B cell (primary cell): ENCODE results near the gene DRC1. TPM values are rescaled to one million over a fixed set of nuclear protein-coding genes. Genes with fewer than 3 reads are reported as not detected.

Experiments used
- ATAC-seq: fragments of 200-7000 bp; cut with Tn5 transposase; one replicate; pipeline ENCODE4 v1.10.0; 2021; ENCODE audit warnings: low read depth, mild to moderate bottlenecking, moderate number of reproducible peaks, moderate library complexity
- CTCF ChIA-PET: fragments of 350-600 bp; sonication (Branson Sonifier 250); formaldehyde crosslinking; loops from one replicate; lab custom pipeline; 2021; ENCODE audit warnings: antibody characterized with exemption, inconsistent platforms; lab: Charles Lee
- POLR2A ChIA-PET: fragments of 350-600 bp; sonication (Branson Sonifier 250); formaldehyde crosslinking; loops from one replicate; lab custom pipeline; 2021; ENCODE audit warnings: antibody characterized with exemption; lab: Charles Lee
- DNase-seq: peaks from one replicate; pipeline ENCODE4 v3.0.0; 2013
- H2AFZ ChIP-seq: 2 replicates; pipeline ENCODE4 v1.6.1; 2012; ENCODE audit warnings: mild to moderate bottlenecking, low read depth, low read length; ENCODE audit not compliant: insufficient read depth, poor library complexity, severe bottlenecking
- H3K27ac ChIP-seq, 2 donors: 1 replicate in 1 of 2; 2 replicates in 1 of 2; pipeline ENCODE4 v1.5.1; 2012 to 2013; ENCODE audit warnings: low read length in 2 of 2, mild to moderate bottlenecking in 2 of 2, moderate library complexity in 1 of 2
- H3K27me3 ChIP-seq, 4 experiments: fragments of 200-600 bp in 1 of 4; sonication (generic) in 1 of 4; replicated peaks in 1 of 4; 1 replicate in 2 of 4; 2 replicates in 2 of 4; pipeline versions ENCODE4 v1.6.1 to v1.7.0; 2013 to 2016; ENCODE audit warnings: low read length in 3 of 4, mild to moderate bottlenecking in 2 of 4, mixed read lengths in 1 of 4, moderate library complexity in 1 of 4; ENCODE audit not compliant: insufficient read depth in 4 of 4, control insufficient read depth in 3 of 4; ENCODE audit errors: control extremely low read depth in 1 of 4
- H3K36me3 ChIP-seq, 2 experiments: replicated peaks in 1 of 2; 1 replicate in 1 of 2; 2 replicates in 1 of 2; pipeline versions ENCODE4 v1.6.1 to v1.7.1; 2013; ENCODE audit warnings: low read length in 1 of 2; ENCODE audit not compliant: insufficient read depth in 2 of 2, control insufficient read depth in 1 of 2; ENCODE audit errors: control extremely low read depth in 1 of 2, extremely low read depth in 1 of 2
- H3K4me1 ChIP-seq, 2 donors: fragments of 200-600 bp in 1 of 2; sonication (generic) in 1 of 2; 1 replicate in 1 of 2; 2 replicates in 1 of 2; pipeline versions ENCODE4 v1.5.1 to v1.6.1; 2013 to 2017; ENCODE audit warnings: low read length in 2 of 2; ENCODE audit not compliant: control insufficient read depth in 2 of 2, insufficient read depth in 2 of 2
- H3K4me2 ChIP-seq: replicated peaks from 2 replicates; pipeline ENCODE3; 2012; ENCODE audit warnings: mild to moderate bottlenecking, low read depth, low read length; ENCODE audit not compliant: poor library complexity, severe bottlenecking
- H3K4me3 ChIP-seq, 5 experiments: fragments of 200-600 bp in 1 of 5; sonication (generic) in 1 of 5; 1 replicate in 3 of 5; 2 replicates in 2 of 5; pipeline versions ENCODE4 v1.5.1 to v1.7.0; 2011 to 2016; ENCODE audit warnings: low read length in 4 of 5, mild to moderate bottlenecking in 4 of 5, low read depth in 2 of 5, control low read depth in 1 of 5, moderate library complexity in 1 of 5; ENCODE audit not compliant: insufficient read depth in 1 of 5; ENCODE audit errors: control extremely low read depth in 1 of 5, extremely low read depth in 1 of 5
- H3K79me2 ChIP-seq: fragments of 200-600 bp; sonication (generic); one replicate; pipeline ENCODE4 v1.6.0; 2016; ENCODE audit warnings: low read length; ENCODE audit not compliant: control insufficient read depth, insufficient read depth
- H3K9ac ChIP-seq: fragments of 200-600 bp; sonication (generic); 2 replicates; pipeline ENCODE4 v1.6.1; 2017; ENCODE audit warnings: mild to moderate bottlenecking, low read length, moderate library complexity
- H3K9me3 ChIP-seq, 3 donors: one replicate each; pipeline versions ENCODE4 v1.6.1 to v1.7.1; 2013; ENCODE audit warnings: low read length in 2 of 3; ENCODE audit not compliant: control insufficient read depth in 2 of 3, insufficient read depth in 1 of 3; ENCODE audit errors: control extremely low read depth in 1 of 3
- H4K20me1 ChIP-seq: 2 replicates; pipeline ENCODE4 v1.6.0; 2012; ENCODE audit warnings: mild to moderate bottlenecking, low read length; ENCODE audit not compliant: insufficient read depth, control insufficient read depth, poor library complexity, severe bottlenecking
- H3K27ac Mint-ChIP-seq: one replicate; pipeline ENCODE4 v1.8.0; 2021; ENCODE audit warnings: mixed read lengths
- H3K27me3 Mint-ChIP-seq: one replicate; pipeline ENCODE4 v1.8.0; 2021; ENCODE audit warnings: mixed read lengths
- H3K4me1 Mint-ChIP-seq: one replicate; pipeline ENCODE4 v1.8.0; 2021; ENCODE audit warnings: mixed read lengths
- H3K4me3 Mint-ChIP-seq: one replicate; pipeline ENCODE4 v1.8.0; 2021; ENCODE audit warnings: mixed read lengths
- H3K9me3 Mint-ChIP-seq: one replicate; pipeline ENCODE4 v1.8.0; 2022; ENCODE audit warnings: mixed read lengths; ENCODE audit not compliant: insufficient read depth
- EZH2 ChIP-seq: IDR thresholded peaks from 2 replicates; pipeline ENCODE4 v1.6.1; 2012; ENCODE audit warnings: borderline replicate concordance, low read depth, mild to moderate bottlenecking, moderate library complexity, low read length; ENCODE audit not compliant: insufficient read depth, poor library complexity, severe bottlenecking
- WGBS: methylation state at CpG from one replicate; pipeline ENCODE4 v1.1.5; 2013; ENCODE audit warnings: missing lambda C conversion rate; ENCODE audit not compliant: insufficient coverage; 5-methylcytosine and 5-hydroxymethylcytosine counted together
- intact Hi-C: fragments of 100-400 bp; cut with micrococcal nuclease; formaldehyde crosslinking; loops from one replicate; pipeline ENCODE4 v1.10.0; 2022
- polyA plus RNA-seq: library from polyadenylated mRNA; depleted of rRNA; stranded (reverse); fragments of >200 nt; gene quantifications from 2 replicates; pipeline ENCODE4 v1.2.3, GENCODE V29; 2012
- total RNA-seq, 2 donors: library from RNA; stranded (reverse); fragments of 120-200 nt in 1 of 2; gene quantifications; 1 replicate in 1 of 2; 2 replicates in 1 of 2; pipeline versions ENCODE4 v1.2.3 to v1.2.4, GENCODE V29; 2013 to 2022
- TF ChIP-seq, protein P1 (sequence below): fragments of 200-600 bp; IDR thresholded peaks from one replicate; pipeline ENCODE4 v1.8.0; 2022; ENCODE audit warnings: antibody characterized with exemption, mild to moderate bottlenecking

DRC1 gene
- total and polyA plus RNA-seq, 2 donors (not counting 1 experiment from before 2014, with no cell fraction given) = not detected

DNA sequence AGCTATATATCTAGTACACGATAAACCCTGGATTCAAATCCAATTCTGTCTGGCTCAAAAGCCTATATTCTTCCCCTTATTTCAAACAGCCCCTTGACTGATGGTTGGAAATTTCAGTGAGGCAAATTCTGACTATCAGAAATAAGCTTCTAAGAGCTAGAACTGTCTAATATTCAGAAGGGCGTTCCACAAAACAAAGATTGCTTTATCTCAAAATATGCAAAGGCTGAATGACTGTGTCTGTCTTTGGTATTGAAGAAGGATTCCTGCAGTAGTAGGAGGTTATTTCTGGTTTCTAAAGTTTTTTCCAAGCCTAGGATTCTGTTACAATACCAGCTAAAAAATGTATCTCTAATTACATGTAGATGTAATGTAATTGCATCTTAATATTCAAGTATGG is 31.1 kb downstream of the DRC1 start:
- no peak overlapping the region for H3K4me3 Mint-ChIP-seq
- H4K20me1 ChIP-seq = no peaks in the 10 kb centered on the region
- H3K27ac ChIP-seq = no peak overlapping the region
- ChIA-PET POLR2A (no interaction called here), CTCF (no interaction called here)
- H3K4me2 ChIP-seq = no peak overlapping the region
- H2AFZ ChIP-seq = no peak overlapping the region
- no peaks in the 10 kb centered on the region for H3K79me2 ChIP-seq
- no peaks in the 10 kb centered on the region for H3K27me3 ChIP-seq
- no peaks in the 10 kb centered on the region for H3K9me3 Mint-ChIP-seq
- ATAC-seq (no peak), DNase-seq (no peak)
- no peaks in the 10 kb centered on the region for H3K4me1 ChIP-seq
- H3K9me3 ChIP-seq = no peaks in the 10 kb centered on the region
- no peaks in the 10 kb centered on the region for H3K36me3 ChIP-seq
- H3K4me1 Mint-ChIP-seq = no peaks in the 10 kb centered on the region
- no peak overlapping the region for H3K9ac ChIP-seq
- TF ChIP-seq EZH2 = no peak
- TF ChIP-seq, protein P1, sequence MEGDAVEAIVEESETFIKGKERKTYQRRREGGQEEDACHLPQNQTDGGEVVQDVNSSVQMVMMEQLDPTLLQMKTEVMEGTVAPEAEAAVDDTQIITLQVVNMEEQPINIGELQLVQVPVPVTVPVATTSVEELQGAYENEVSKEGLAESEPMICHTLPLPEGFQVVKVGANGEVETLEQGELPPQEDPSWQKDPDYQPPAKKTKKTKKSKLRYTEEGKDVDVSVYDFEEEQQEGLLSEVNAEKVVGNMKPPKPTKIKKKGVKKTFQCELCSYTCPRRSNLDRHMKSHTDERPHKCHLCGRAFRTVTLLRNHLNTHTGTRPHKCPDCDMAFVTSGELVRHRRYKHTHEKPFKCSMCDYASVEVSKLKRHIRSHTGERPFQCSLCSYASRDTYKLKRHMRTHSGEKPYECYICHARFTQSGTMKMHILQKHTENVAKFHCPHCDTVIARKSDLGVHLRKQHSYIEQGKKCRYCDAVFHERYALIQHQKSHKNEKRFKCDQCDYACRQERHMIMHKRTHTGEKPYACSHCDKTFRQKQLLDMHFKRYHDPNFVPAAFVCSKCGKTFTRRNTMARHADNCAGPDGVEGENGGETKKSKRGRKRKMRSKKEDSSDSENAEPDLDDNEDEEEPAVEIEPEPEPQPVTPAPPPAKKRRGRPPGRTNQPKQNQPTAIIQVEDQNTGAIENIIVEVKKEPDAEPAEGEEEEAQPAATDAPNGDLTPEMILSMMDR = no peak
- no CpG with 5 or more reads among the region's 2 CpGs for WGBS
- H3K27me3 Mint-ChIP-seq = peaks cover 8% of the 10 kb centered on the region
- intact Hi-C loops = no loop called here
- no peak overlapping the region for H3K27ac Mint-ChIP-seq
- no peak overlapping the region for H3K4me3 ChIP-seq

DNA sequence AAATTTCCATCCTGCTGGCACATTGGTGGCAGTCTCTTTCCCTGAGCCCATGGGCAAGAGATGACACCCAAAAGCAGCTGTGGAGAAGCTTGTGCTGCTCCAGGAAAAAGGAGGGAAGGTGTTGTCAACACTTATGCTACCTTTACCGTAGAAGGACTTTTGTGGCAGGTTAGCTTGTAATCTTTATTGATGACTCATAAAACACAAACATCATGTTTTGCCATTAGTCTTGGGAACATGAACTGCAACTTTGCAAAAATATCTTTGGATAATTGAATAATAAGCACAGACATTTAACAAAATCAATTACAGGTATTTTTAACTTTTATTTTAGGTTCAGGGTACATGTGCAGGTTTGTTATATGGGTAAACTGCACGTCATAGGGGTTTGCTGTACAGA is 33.4 kb downstream of the DRC1 start:
- no peaks in the 10 kb centered on the region for H3K79me2 ChIP-seq
- H3K27ac ChIP-seq = no peak overlapping the region
- H4K20me1 ChIP-seq = no peaks in the 10 kb centered on the region
- ChIA-PET CTCF (no interaction called here), POLR2A (no interaction called here)
- no peaks in the 10 kb centered on the region for H3K27me3 ChIP-seq
- H3K9ac ChIP-seq = no peak overlapping the region
- no peak for TF ChIP-seq EZH2
- TF ChIP-seq, protein P1 = no peak
- ATAC-seq (no peak), DNase-seq (no peak)
- H3K4me3 Mint-ChIP-seq = no peak overlapping the region
- no peak overlapping the region for H3K27ac Mint-ChIP-seq
- peaks cover 14% of the 10 kb centered on the region for H3K27me3 Mint-ChIP-seq
- intact Hi-C loops = no loop called here
- H3K4me2 ChIP-seq = no peak overlapping the region
- no peak overlapping the region for H3K4me3 ChIP-seq
- H3K4me1 Mint-ChIP-seq = no peaks in the 10 kb centered on the region
- H3K4me1 ChIP-seq = no peaks in the 10 kb centered on the region
- no peak overlapping the region for H2AFZ ChIP-seq
- no peaks in the 10 kb centered on the region for H3K9me3 ChIP-seq
- H3K9me3 Mint-ChIP-seq = no peaks in the 10 kb centered on the region
- 100% methylated on average over 1 of the region's 2 CpGs for WGBS
- H3K36me3 ChIP-seq = no peaks in the 10 kb centered on the region
